Natural killer cell (primary cell): Measurements from ENCODE around the gene LYRM2. TPM values are rescaled to one million over a fixed set of nuclear protein-coding genes. Genes with fewer than 3 reads are reported as not detected.
"Not testable (repeated sequence)": the region's sequence is repeated elsewhere in the genome, so short reads cannot be mapped to it uniquely, and the experiment has no call there.

Experiments
- ATAC-seq, 3 donors: fragments of 150-1000 bp in 2 of 3; fragments of 200-7000 bp in 1 of 3; cut with Tn5 transposase; 1 replicate in 1 of 3; 2 replicates in 2 of 3; pipeline ENCODE4 v1.10.0; 2021; ENCODE audit warnings: mild to moderate bottlenecking in 2 of 3, moderate library complexity in 2 of 3
- DNase-seq, 2 donors: peaks; one replicate each; pipeline versions ENCODE4 v3.0.0 to v3.0.0-alpha.2; 2013 to 2021; ENCODE audit warnings: mixed read lengths in 1 of 2
- H3K27ac ChIP-seq: one replicate; pipeline ENCODE4 v1.5.1; 2013; ENCODE audit warnings: mild to moderate bottlenecking, low read length
- H3K27me3 ChIP-seq: one replicate; pipeline ENCODE4 v1.6.1; 2013; ENCODE audit warnings: low read length; ENCODE audit not compliant: control insufficient read depth, insufficient read depth
- H3K36me3 ChIP-seq: one replicate; pipeline ENCODE4 v1.6.1; 2013; ENCODE audit warnings: low read length; ENCODE audit not compliant: control insufficient read depth, insufficient read depth
- H3K4me1 ChIP-seq: one replicate; pipeline ENCODE4 v1.6.1; 2013; ENCODE audit warnings: low read length; ENCODE audit not compliant: control insufficient read depth, insufficient read depth
- H3K4me3 ChIP-seq: one replicate; pipeline ENCODE4 v1.5.1; 2013; ENCODE audit warnings: low read length
- H3K9me3 ChIP-seq: one replicate; pipeline ENCODE4 v1.6.1; 2013; ENCODE audit warnings: low read length; ENCODE audit not compliant: control insufficient read depth, insufficient read depth
- H3K27ac Mint-ChIP-seq, 2 donors: one replicate each; pipeline ENCODE4 v1.8.0; 2022; ENCODE audit warnings: mild to moderate bottlenecking in 2 of 2, mixed read lengths in 2 of 2, moderate library complexity in 1 of 2
- H3K27me3 Mint-ChIP-seq, 2 donors: one replicate each; pipeline ENCODE4 v1.8.0; 2022; ENCODE audit warnings: low read depth in 2 of 2, mixed read lengths in 2 of 2
- H3K36me3 Mint-ChIP-seq: one replicate; pipeline ENCODE4 v1.8.0; 2022; ENCODE audit warnings: mixed read lengths
- H3K4me1 Mint-ChIP-seq, 2 donors: one replicate each; pipeline ENCODE4 v1.8.0; 2022; ENCODE audit warnings: mixed read lengths in 2 of 2
- H3K4me3 Mint-ChIP-seq: one replicate; pipeline ENCODE4 v1.8.0; 2022; ENCODE audit warnings: mild to moderate bottlenecking, moderate library complexity, mixed read lengths
- H3K9me3 Mint-ChIP-seq, 2 donors: one replicate each; pipeline ENCODE4 v1.8.0; 2022; ENCODE audit warnings: mixed read lengths in 2 of 2
- WGBS: methylation state at CpG from one replicate; pipeline ENCODE4 v1.1.7; 2013; ENCODE audit warnings: missing lambda C conversion rate; ENCODE audit not compliant: insufficient coverage; 5-methylcytosine and 5-hydroxymethylcytosine counted together
- intact Hi-C: fragments of 100-400 bp; cut with micrococcal nuclease; formaldehyde crosslinking; loops from one replicate; pipeline ENCODE4 v1.14.2; 2022
- total RNA-seq, 4 donors: library from RNA; stranded (reverse); fragments of 120-200 nt in 1 of 4; gene quantifications; one replicate each; pipeline versions ENCODE4 v1.2.3 to v1.2.4, GENCODE V29; 2013 to 2022
- TF ChIP-seq, protein P1 (sequence below): fragments of 200-600 bp; IDR thresholded peaks from one replicate; pipeline ENCODE4 v1.8.0; 2022; ENCODE audit warnings: antibody characterized with exemption

The LYRM2 gene
- total RNA-seq, 3 donors from 2014 or later (not counting 1 experiment from before 2014, with no cell fraction given) = 21.1 to 25.5 (median 25.0) TPM

GRCh38 chr6:89640804-89641203, 2.3 kb upstream of the LYRM2 start:
- WGBS = 100% methylated on average over 4 of the region's 4 CpGs
- H3K27ac Mint-ChIP-seq = peak overlapping the region in 1 of 2 donors; percentile 59
- intact Hi-C loops = no loop called here
- no peaks in the 10 kb centered on the region for H3K9me3 Mint-ChIP-seq
- Histone ChIP-seq H3K27me3 (no peaks in the 10 kb centered on the region), H3K4me1 (peaks cover 10% of the 10 kb centered on the region), H3K9me3 (no peaks in the 10 kb centered on the region), H3K36me3 (peaks cover 30% of the 10 kb centered on the region), H3K4me3 (no peak overlapping the region), H3K27ac (no peak overlapping the region)
- no peak for ATAC-seq
- peaks cover 4% of the 10 kb centered on the region for H3K36me3 Mint-ChIP-seq
- TF ChIP-seq, protein P1, sequence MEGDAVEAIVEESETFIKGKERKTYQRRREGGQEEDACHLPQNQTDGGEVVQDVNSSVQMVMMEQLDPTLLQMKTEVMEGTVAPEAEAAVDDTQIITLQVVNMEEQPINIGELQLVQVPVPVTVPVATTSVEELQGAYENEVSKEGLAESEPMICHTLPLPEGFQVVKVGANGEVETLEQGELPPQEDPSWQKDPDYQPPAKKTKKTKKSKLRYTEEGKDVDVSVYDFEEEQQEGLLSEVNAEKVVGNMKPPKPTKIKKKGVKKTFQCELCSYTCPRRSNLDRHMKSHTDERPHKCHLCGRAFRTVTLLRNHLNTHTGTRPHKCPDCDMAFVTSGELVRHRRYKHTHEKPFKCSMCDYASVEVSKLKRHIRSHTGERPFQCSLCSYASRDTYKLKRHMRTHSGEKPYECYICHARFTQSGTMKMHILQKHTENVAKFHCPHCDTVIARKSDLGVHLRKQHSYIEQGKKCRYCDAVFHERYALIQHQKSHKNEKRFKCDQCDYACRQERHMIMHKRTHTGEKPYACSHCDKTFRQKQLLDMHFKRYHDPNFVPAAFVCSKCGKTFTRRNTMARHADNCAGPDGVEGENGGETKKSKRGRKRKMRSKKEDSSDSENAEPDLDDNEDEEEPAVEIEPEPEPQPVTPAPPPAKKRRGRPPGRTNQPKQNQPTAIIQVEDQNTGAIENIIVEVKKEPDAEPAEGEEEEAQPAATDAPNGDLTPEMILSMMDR = no peak
- no peak for DNase-seq
- H3K4me1 Mint-ChIP-seq = peaks cover 18 to 22% of the 10 kb centered on the region in 2 donors
- H3K27me3 Mint-ChIP-seq = no peaks in the 10 kb centered on the region
- H3K4me3 Mint-ChIP-seq = no peak overlapping the region

DNA sequence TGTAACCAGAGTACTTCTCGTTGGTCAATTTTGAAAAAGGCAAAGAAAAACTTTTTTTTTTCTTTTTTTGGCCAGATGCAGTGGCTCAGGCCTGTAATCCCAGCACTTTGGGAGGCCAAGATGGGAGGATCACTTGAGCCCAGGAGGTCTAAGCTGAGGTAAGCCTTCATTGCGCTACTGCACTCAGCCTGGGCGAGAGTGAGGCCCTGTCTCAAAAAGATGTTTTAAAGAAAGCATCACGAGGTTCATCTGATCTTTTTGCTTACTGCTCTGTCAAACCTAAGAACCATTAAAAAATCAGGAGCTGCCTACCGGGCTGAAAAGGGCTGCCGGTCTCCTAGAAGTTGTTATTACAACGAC, 607 bp downstream of the LYRM2 start:
- Mint-ChIP-seq H3K36me3 (peaks cover 10% of the 10 kb centered on the region), H3K27me3 (no peaks in the 10 kb centered on the region), H3K9me3 (no peaks in the 10 kb centered on the region), H3K4me3 (peak overlapping the region; percentile 98), H3K27ac (peak overlapping the region; percentile 99 to 100), H3K4me1 (peaks cover 21 to 26% of the 10 kb centered on the region in 2 donors)
- no peak for DNase-seq
- no peak for ATAC-seq
- peaks cover 10% of the 10 kb centered on the region for H3K4me1 ChIP-seq
- 24% methylated on average over 7 of the region's 7 CpGs for WGBS
- H3K9me3 ChIP-seq = no peaks in the 10 kb centered on the region
- H3K27me3 ChIP-seq = no peaks in the 10 kb centered on the region
- H3K27ac ChIP-seq = peak overlapping the region; percentile 92
- TF ChIP-seq, protein P1 = no peak
- peaks cover 15% of the 10 kb centered on the region for H3K36me3 ChIP-seq
- peak overlapping the region; percentile 91 for H3K4me3 ChIP-seq
- intact Hi-C loops = loop anchor here (1.0 kb wide), 2 partner anchors 191 to 205 kb away; partner anchors contain the start of genes ANKRD6 and CASP8AP2

DNA sequence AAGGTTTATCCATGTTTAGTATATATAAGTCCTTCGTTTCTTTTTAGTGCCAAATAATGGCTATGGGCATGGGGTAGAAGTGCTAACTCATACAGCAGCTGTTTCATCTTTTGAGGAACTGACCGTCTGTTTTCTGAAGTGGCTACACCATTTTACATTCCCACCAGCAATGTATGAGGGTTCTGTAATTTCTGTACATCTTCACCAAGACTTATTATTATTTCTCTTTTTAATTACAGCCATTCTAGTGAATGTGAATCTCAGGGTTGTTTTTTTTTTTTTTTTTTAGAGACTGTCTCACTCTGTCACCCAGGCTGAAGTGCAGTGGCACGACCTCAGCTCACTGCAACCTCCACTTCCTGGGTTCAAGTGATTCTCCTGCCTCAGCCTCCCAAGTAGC, 2.1 kb downstream of the LYRM2 start:
- intact Hi-C loops, DNase-seq, H3K9me3 Mint-ChIP-seq, H3K4me3 Mint-ChIP-seq, H3K4me3 ChIP-seq, H3K9me3 ChIP-seq, H3K36me3 Mint-ChIP-seq, ATAC-seq, H3K27ac ChIP-seq, H3K27me3 ChIP-seq, H3K27me3 Mint-ChIP-seq: not testable (repeated sequence)
- Mint-ChIP-seq H3K4me1 (peaks cover 21 to 26% of the 10 kb centered on the region in 2 donors), H3K27ac (peak overlapping the region in 1 of 2 donors; percentile 99)
- 100% methylated on average over 1 of the region's 3 CpGs for WGBS
- peaks cover 10% of the 10 kb centered on the region for H3K4me1 ChIP-seq
- H3K36me3 ChIP-seq = peaks cover 15% of the 10 kb centered on the region

DNA sequence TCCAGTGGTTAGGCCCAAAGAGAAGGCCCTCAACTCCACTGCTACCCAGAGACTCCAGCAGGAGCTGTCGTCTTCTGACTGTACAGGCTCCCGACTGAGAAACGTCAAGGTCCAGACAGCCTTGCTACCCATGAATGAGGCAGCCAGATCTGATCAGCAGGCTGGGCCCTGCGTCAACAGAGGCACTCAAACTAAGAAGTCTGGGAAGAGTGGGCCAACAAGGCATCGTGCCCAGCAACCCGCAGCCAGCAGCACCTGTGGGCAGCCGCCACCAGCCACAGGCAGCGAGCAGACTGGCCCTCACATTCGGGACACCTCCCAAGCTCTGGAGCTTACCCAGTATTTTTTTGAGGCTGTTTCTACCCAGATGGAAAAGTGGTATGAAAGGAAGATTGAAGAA, 8.1 kb downstream of the LYRM2 start:
- Mint-ChIP-seq H3K9me3 (no peaks in the 10 kb centered on the region), H3K36me3 (peaks cover 3% of the 10 kb centered on the region), H3K4me1 (peaks cover 0 to under 1% of the 10 kb centered on the region in 2 donors), H3K4me3 (no peak overlapping the region), H3K27me3 (no peaks in the 10 kb centered on the region), H3K27ac (no peak overlapping the region)
- H3K27ac ChIP-seq = no peak overlapping the region
- TF ChIP-seq, protein P1 = no peak
- no peaks in the 10 kb centered on the region for H3K4me1 ChIP-seq
- WGBS = 86% methylated on average over 9 of the region's 9 CpGs
- ATAC-seq (no peak), DNase-seq (no peak)
- peaks cover 6% of the 10 kb centered on the region for H3K36me3 ChIP-seq
- H3K9me3 ChIP-seq = no peaks in the 10 kb centered on the region
- no peak overlapping the region for H3K4me3 ChIP-seq
- no peaks in the 10 kb centered on the region for H3K27me3 ChIP-seq
- intact Hi-C loops = no loop called here
